B cell (primary cell): Measurements from ENCODE around the gene PREX1. TPM values are rescaled to one million over a fixed set of nuclear protein-coding genes. Genes with fewer than 3 reads are reported as not detected.
"Not testable (repeated sequence)": the region's sequence is repeated elsewhere in the genome, so short reads cannot be mapped to it uniquely, and the experiment has no call there.

Experiments
- ATAC-seq: fragments of 200-7000 bp; cut with Tn5 transposase; one replicate; pipeline ENCODE4 v1.10.0; 2021; ENCODE audit warnings: low read depth, mild to moderate bottlenecking, moderate number of reproducible peaks, moderate library complexity
- CTCF ChIA-PET: fragments of 350-600 bp; sonication (Branson Sonifier 250); formaldehyde crosslinking; loops from one replicate; lab custom pipeline; 2021; ENCODE audit warnings: antibody characterized with exemption, inconsistent platforms; lab: Charles Lee
- POLR2A ChIA-PET: fragments of 350-600 bp; sonication (Branson Sonifier 250); formaldehyde crosslinking; loops from one replicate; lab custom pipeline; 2021; ENCODE audit warnings: antibody characterized with exemption; lab: Charles Lee
- DNase-seq: peaks from one replicate; pipeline ENCODE4 v3.0.0; 2013
- H2AFZ ChIP-seq: 2 replicates; pipeline ENCODE4 v1.6.1; 2012; ENCODE audit warnings: mild to moderate bottlenecking, low read depth, low read length; ENCODE audit not compliant: insufficient read depth, poor library complexity, severe bottlenecking
- H3K27ac ChIP-seq, 2 donors: 1 replicate in 1 of 2; 2 replicates in 1 of 2; pipeline ENCODE4 v1.5.1; 2012 to 2013; ENCODE audit warnings: low read length in 2 of 2, mild to moderate bottlenecking in 2 of 2, moderate library complexity in 1 of 2
- H3K27me3 ChIP-seq, 4 experiments: fragments of 200-600 bp in 1 of 4; sonication (generic) in 1 of 4; replicated peaks in 1 of 4; 1 replicate in 2 of 4; 2 replicates in 2 of 4; pipeline versions ENCODE4 v1.6.1 to v1.7.0; 2013 to 2016; ENCODE audit warnings: low read length in 3 of 4, mild to moderate bottlenecking in 2 of 4, mixed read lengths in 1 of 4, moderate library complexity in 1 of 4; ENCODE audit not compliant: insufficient read depth in 4 of 4, control insufficient read depth in 3 of 4; ENCODE audit errors: control extremely low read depth in 1 of 4
- H3K36me3 ChIP-seq, 2 experiments: replicated peaks in 1 of 2; 1 replicate in 1 of 2; 2 replicates in 1 of 2; pipeline versions ENCODE4 v1.6.1 to v1.7.1; 2013; ENCODE audit warnings: low read length in 1 of 2; ENCODE audit not compliant: insufficient read depth in 2 of 2, control insufficient read depth in 1 of 2; ENCODE audit errors: control extremely low read depth in 1 of 2, extremely low read depth in 1 of 2
- H3K4me1 ChIP-seq, 2 donors: fragments of 200-600 bp in 1 of 2; sonication (generic) in 1 of 2; 1 replicate in 1 of 2; 2 replicates in 1 of 2; pipeline versions ENCODE4 v1.5.1 to v1.6.1; 2013 to 2017; ENCODE audit warnings: low read length in 2 of 2; ENCODE audit not compliant: control insufficient read depth in 2 of 2, insufficient read depth in 2 of 2
- H3K4me2 ChIP-seq: replicated peaks from 2 replicates; pipeline ENCODE3; 2012; ENCODE audit warnings: mild to moderate bottlenecking, low read depth, low read length; ENCODE audit not compliant: poor library complexity, severe bottlenecking
- H3K4me3 ChIP-seq, 5 experiments: fragments of 200-600 bp in 1 of 5; sonication (generic) in 1 of 5; 1 replicate in 3 of 5; 2 replicates in 2 of 5; pipeline versions ENCODE4 v1.5.1 to v1.7.0; 2011 to 2016; ENCODE audit warnings: low read length in 4 of 5, mild to moderate bottlenecking in 4 of 5, low read depth in 2 of 5, control low read depth in 1 of 5, moderate library complexity in 1 of 5; ENCODE audit not compliant: insufficient read depth in 1 of 5; ENCODE audit errors: control extremely low read depth in 1 of 5, extremely low read depth in 1 of 5
- H3K79me2 ChIP-seq: fragments of 200-600 bp; sonication (generic); one replicate; pipeline ENCODE4 v1.6.0; 2016; ENCODE audit warnings: low read length; ENCODE audit not compliant: control insufficient read depth, insufficient read depth
- H3K9ac ChIP-seq: fragments of 200-600 bp; sonication (generic); 2 replicates; pipeline ENCODE4 v1.6.1; 2017; ENCODE audit warnings: mild to moderate bottlenecking, low read length, moderate library complexity
- H3K9me3 ChIP-seq, 3 donors: one replicate each; pipeline versions ENCODE4 v1.6.1 to v1.7.1; 2013; ENCODE audit warnings: low read length in 2 of 3; ENCODE audit not compliant: control insufficient read depth in 2 of 3, insufficient read depth in 1 of 3; ENCODE audit errors: control extremely low read depth in 1 of 3
- H4K20me1 ChIP-seq: 2 replicates; pipeline ENCODE4 v1.6.0; 2012; ENCODE audit warnings: mild to moderate bottlenecking, low read length; ENCODE audit not compliant: insufficient read depth, control insufficient read depth, poor library complexity, severe bottlenecking
- H3K27ac Mint-ChIP-seq: one replicate; pipeline ENCODE4 v1.8.0; 2021; ENCODE audit warnings: mixed read lengths
- H3K27me3 Mint-ChIP-seq: one replicate; pipeline ENCODE4 v1.8.0; 2021; ENCODE audit warnings: mixed read lengths
- H3K4me1 Mint-ChIP-seq: one replicate; pipeline ENCODE4 v1.8.0; 2021; ENCODE audit warnings: mixed read lengths
- H3K4me3 Mint-ChIP-seq: one replicate; pipeline ENCODE4 v1.8.0; 2021; ENCODE audit warnings: mixed read lengths
- H3K9me3 Mint-ChIP-seq: one replicate; pipeline ENCODE4 v1.8.0; 2022; ENCODE audit warnings: mixed read lengths; ENCODE audit not compliant: insufficient read depth
- EZH2 ChIP-seq: IDR thresholded peaks from 2 replicates; pipeline ENCODE4 v1.6.1; 2012; ENCODE audit warnings: borderline replicate concordance, low read depth, mild to moderate bottlenecking, moderate library complexity, low read length; ENCODE audit not compliant: insufficient read depth, poor library complexity, severe bottlenecking
- WGBS: methylation state at CpG from one replicate; pipeline ENCODE4 v1.1.5; 2013; ENCODE audit warnings: missing lambda C conversion rate; ENCODE audit not compliant: insufficient coverage; 5-methylcytosine and 5-hydroxymethylcytosine counted together
- intact Hi-C: fragments of 100-400 bp; cut with micrococcal nuclease; formaldehyde crosslinking; loops from one replicate; pipeline ENCODE4 v1.10.0; 2022
- polyA plus RNA-seq: library from polyadenylated mRNA; depleted of rRNA; stranded (reverse); fragments of >200 nt; gene quantifications from 2 replicates; pipeline ENCODE4 v1.2.3, GENCODE V29; 2012
- total RNA-seq, 2 donors: library from RNA; stranded (reverse); fragments of 120-200 nt in 1 of 2; gene quantifications; 1 replicate in 1 of 2; 2 replicates in 1 of 2; pipeline versions ENCODE4 v1.2.3 to v1.2.4, GENCODE V29; 2013 to 2022
- TF ChIP-seq, protein P1 (sequence below): fragments of 200-600 bp; IDR thresholded peaks from one replicate; pipeline ENCODE4 v1.8.0; 2022; ENCODE audit warnings: antibody characterized with exemption, mild to moderate bottlenecking

PREX1 gene
- total and polyA plus RNA-seq, 2 donors (not counting 1 experiment from before 2014, with no cell fraction given), result 79.1 to 99.4 TPM

DNA sequence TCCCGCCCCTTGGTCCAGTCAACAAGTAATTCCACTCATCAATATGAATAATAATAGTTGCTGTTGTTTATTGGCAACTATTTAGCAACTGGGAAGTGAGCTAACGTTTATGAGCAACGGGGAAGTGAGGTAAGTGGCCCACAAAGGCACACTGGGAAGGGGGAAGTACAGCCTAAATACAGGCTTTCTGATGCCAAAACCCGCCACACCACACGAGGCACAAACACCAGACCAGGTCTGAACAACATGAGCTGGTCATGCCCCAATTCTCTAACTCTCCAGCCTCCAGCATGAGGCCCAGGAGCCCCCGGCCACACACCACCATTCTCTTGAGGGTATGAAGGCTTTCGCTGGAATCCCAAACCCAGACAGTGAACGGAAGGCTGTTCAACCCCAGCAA lies 50.8 kb downstream of the PREX1 start:
- ATAC-seq (no peak), DNase-seq (peak; percentile 66)
- Histone ChIP-seq H3K36me3 (peaks cover 0 to 9% of the 10 kb centered on the region in 2 experiments), H3K4me2 (peak overlapping the region; percentile 48), H3K79me2 (peaks cover 99% of the 10 kb centered on the region), H3K9me3 (peaks cover 0 to 21% (median 3%) of the 10 kb centered on the region in 3 donors), H3K27ac (peak overlapping the region; percentile 36 to 63), H3K9ac (peak overlapping the region; percentile 10), H3K4me1 (peaks cover 82 to 86% of the 10 kb centered on the region in 2 donors), H4K20me1 (peaks cover 99% of the 10 kb centered on the region), H3K27me3 (no peaks in the 10 kb centered on the region), H3K4me3 (no peak overlapping the region), H2AFZ (no peak overlapping the region)
- TF ChIP-seq, protein P1, sequence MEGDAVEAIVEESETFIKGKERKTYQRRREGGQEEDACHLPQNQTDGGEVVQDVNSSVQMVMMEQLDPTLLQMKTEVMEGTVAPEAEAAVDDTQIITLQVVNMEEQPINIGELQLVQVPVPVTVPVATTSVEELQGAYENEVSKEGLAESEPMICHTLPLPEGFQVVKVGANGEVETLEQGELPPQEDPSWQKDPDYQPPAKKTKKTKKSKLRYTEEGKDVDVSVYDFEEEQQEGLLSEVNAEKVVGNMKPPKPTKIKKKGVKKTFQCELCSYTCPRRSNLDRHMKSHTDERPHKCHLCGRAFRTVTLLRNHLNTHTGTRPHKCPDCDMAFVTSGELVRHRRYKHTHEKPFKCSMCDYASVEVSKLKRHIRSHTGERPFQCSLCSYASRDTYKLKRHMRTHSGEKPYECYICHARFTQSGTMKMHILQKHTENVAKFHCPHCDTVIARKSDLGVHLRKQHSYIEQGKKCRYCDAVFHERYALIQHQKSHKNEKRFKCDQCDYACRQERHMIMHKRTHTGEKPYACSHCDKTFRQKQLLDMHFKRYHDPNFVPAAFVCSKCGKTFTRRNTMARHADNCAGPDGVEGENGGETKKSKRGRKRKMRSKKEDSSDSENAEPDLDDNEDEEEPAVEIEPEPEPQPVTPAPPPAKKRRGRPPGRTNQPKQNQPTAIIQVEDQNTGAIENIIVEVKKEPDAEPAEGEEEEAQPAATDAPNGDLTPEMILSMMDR, result no peak
- TF ChIP-seq EZH2, result no peak
- intact Hi-C loops, result no loop called here
- H3K27me3 Mint-ChIP-seq, result no peaks in the 10 kb centered on the region
- peak overlapping the region; percentile 86 for H3K27ac Mint-ChIP-seq
- peaks cover 75% of the 10 kb centered on the region for H3K4me1 Mint-ChIP-seq
- ChIA-PET POLR2A (interaction anchor here (1.2 kb wide), 1 partner anchor 16 kb away, joined by 5 read pairs; no protein-coding TSS in a partner anchor), CTCF (interaction anchor here (1.1 kb wide), 1 partner anchor 128 kb away, joined by 5 read pairs; no protein-coding TSS in a partner anchor)
- H3K4me3 Mint-ChIP-seq, result peak overlapping the region; percentile 75
- H3K9me3 Mint-ChIP-seq, result peaks cover 5% of the 10 kb centered on the region
- 88% methylated on average over 3 of the region's 8 CpGs for WGBS

DNA sequence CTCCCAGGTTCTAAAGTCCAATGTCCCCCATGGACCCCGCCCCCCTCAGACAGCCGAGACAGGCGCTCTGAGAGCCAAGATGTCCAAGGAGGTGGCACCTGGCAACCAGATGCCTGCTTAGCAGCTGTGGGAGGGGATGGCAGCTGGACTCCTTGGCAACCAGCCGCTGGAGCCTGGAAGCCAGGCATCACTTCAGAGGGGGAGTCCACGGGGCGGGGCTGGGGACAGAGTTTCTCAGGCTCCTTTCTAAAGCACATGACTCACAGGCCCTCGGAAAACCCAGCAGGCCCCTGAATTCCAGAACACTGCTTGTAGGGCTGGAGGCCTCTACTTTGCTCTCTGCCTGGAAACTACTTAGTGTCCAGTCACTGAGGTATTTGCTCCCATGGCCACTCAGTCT lies 51.5 kb downstream of the PREX1 start:
- Histone ChIP-seq H3K4me2 (peak overlapping the region; percentile 48), H3K9ac (no peak overlapping the region), H3K27me3 (no peaks in the 10 kb centered on the region), H2AFZ (no peak overlapping the region), H3K36me3 (peaks cover 0 to 9% of the 10 kb centered on the region in 2 experiments), H3K9me3 (peaks cover 0 to 21% (median 3%) of the 10 kb centered on the region in 3 donors), H3K4me1 (peaks cover 75 to 86% of the 10 kb centered on the region in 2 donors), H4K20me1 (peaks cover 98% of the 10 kb centered on the region), H3K27ac (peak overlapping the region; percentile 36 to 62), H3K4me3 (no peak overlapping the region), H3K79me2 (peaks cover 99% of the 10 kb centered on the region)
- CTCF ChIA-PET, result interaction anchor here (1.1 kb wide), 1 partner anchor 129 kb away, joined by 5 read pairs; no protein-coding TSS in a partner anchor
- H3K4me3 Mint-ChIP-seq, result no peak overlapping the region
- POLR2A ChIA-PET, result interaction anchor here (1.2 kb wide), 1 partner anchor 15 kb away, joined by 5 read pairs; no protein-coding TSS in a partner anchor
- peak overlapping the region; percentile 46 for H3K27ac Mint-ChIP-seq
- peaks cover 79% of the 10 kb centered on the region for H3K4me1 Mint-ChIP-seq
- no peak for ATAC-seq
- DNase-seq, result no peak
- H3K9me3 Mint-ChIP-seq, result peaks cover 5% of the 10 kb centered on the region
- TF ChIP-seq EZH2, result no peak
- TF ChIP-seq, protein P1, result no peak
- 92% methylated on average over 6 of the region's 7 CpGs for WGBS
- no peaks in the 10 kb centered on the region for H3K27me3 Mint-ChIP-seq
- intact Hi-C loops, result no loop called here

DNA sequence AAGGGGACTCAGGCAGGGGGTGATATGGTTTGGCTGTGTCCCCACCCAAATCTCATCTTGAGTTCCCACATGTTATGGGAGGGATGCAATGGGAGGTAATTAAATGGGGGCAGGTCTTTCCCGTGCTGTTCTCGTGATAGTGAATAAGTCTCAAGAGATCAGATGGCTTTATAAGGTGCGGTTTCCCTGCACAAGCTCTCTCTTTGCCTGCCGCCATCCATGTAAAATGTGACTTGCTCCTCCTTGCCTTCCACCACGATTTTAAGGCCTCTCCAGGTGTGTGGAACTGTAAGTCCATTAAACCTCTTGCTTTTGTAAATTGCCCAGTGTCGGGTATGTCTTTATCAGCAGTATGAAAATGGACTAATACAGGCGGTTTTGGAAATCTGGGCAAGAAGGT lies 52.3 kb downstream of the PREX1 start:
- Mint-ChIP-seq H3K4me1 (peaks cover 82% of the 10 kb centered on the region), H3K27ac (peak overlapping the region; percentile 80)
- H2AFZ ChIP-seq, ATAC-seq, H3K4me3 ChIP-seq, H3K4me3 Mint-ChIP-seq, H3K27me3 ChIP-seq, DNase-seq, intact Hi-C loops, H3K36me3 ChIP-seq, H3K9me3 Mint-ChIP-seq, H3K4me2 ChIP-seq, H3K27me3 Mint-ChIP-seq, POLR2A ChIA-PET, H3K9ac ChIP-seq: not testable (repeated sequence)
- CTCF ChIA-PET, result interaction anchor here (0.9 kb wide), 1 partner anchor 9 kb away, joined by 4 read pairs; no protein-coding TSS in a partner anchor
- H4K20me1 ChIP-seq, result peaks cover 98% of the 10 kb centered on the region
- WGBS, result 100% methylated on average over 4 of the region's 7 CpGs
- peak overlapping the region in 1 of 2 donors; percentile 62 for H3K27ac ChIP-seq
- peaks cover 68 to 86% of the 10 kb centered on the region in 2 donors for H3K4me1 ChIP-seq
- H3K9me3 ChIP-seq, result peaks cover 0 to 21% (median 3%) of the 10 kb centered on the region in 3 donors
- H3K79me2 ChIP-seq, result peaks cover 99% of the 10 kb centered on the region
